Panc1 (cell line): ENCODE results near the gene GNL1. TPM values are rescaled to one million over a fixed set of nuclear protein-coding genes. Genes with fewer than 3 reads are reported as not detected.

Source experiments
- ATAC-seq: fragments of 200-7000 bp; cut with Tn5 transposase; 2 replicates; pipeline ENCODE4 v1.9.1; 2020; ENCODE audit warnings: mild to moderate bottlenecking, moderate library complexity
- BruUV-seq: library from RNA; stranded (reverse); fragments of 400-500 nt; replicated peaks from 2 replicates; lab custom pipeline; 2021; lab: Mats Ljungman, UMichigan
- CTCF ChIA-PET: fragments of 300-600 bp; sonication (Branson Sonifier 250); formaldehyde crosslinking; loops from one replicate; lab custom pipeline; 2022; ENCODE audit warnings: antibody characterized with exemption; lab: Charles Lee
- POLR2A ChIA-PET: fragments of 300-600 bp; sonication (Branson Sonifier 250); formaldehyde crosslinking; loops from one replicate; lab custom pipeline; 2022; ENCODE audit warnings: antibody characterized with exemption; lab: Charles Lee
- DNase-seq: peaks from one replicate; pipeline ENCODE4 v3.0.0-alpha.2; 2010; ENCODE audit warnings: low read depth, low spot score
- H3K27ac ChIP-seq: 2 replicates; pipeline ENCODE4 v1.5.1; 2011; ENCODE audit warnings: mild to moderate bottlenecking, low read length, inconsistent platforms
- H3K27me3 ChIP-seq: fragments of 200-500 bp; sonication (Bioruptor generic); 2 replicates; pipeline ENCODE4 v1.6.0; 2014; ENCODE audit warnings: low read length, inconsistent platforms; ENCODE audit not compliant: control insufficient read depth, insufficient read depth
- H3K36me3 ChIP-seq: fragments of 200-500 bp; sonication (Bioruptor generic); 2 replicates; pipeline ENCODE4 v1.5.1; 2014; ENCODE audit warnings: inconsistent platforms, mild to moderate bottlenecking, low read length, moderate library complexity; ENCODE audit not compliant: control insufficient read depth, insufficient read depth
- H3K4me1 ChIP-seq: 2 replicates; pipeline ENCODE4 v1.5.1; 2011; ENCODE audit warnings: inconsistent platforms, mild to moderate bottlenecking, low read length, moderate library complexity; ENCODE audit not compliant: control insufficient read depth, insufficient read depth
- H3K4me3 ChIP-seq, 2 experiments: 2 replicates each; pipeline ENCODE4 v1.5.1; 2011 to 2012; ENCODE audit warnings: low read depth in 2 of 2, low read length in 2 of 2, mild to moderate bottlenecking in 2 of 2, inconsistent platforms in 1 of 2, moderate library complexity in 1 of 2
- H3K9me3 ChIP-seq: fragments of 200-500 bp; sonication (Bioruptor generic); 2 replicates; pipeline ENCODE4 v1.5.1; 2014; ENCODE audit warnings: low read depth, mild to moderate bottlenecking, inconsistent platforms, low read length, moderate library complexity; ENCODE audit not compliant: control insufficient read depth, insufficient read depth
- POLR2AphosphoS5 ChIP-seq: IDR thresholded peaks from 2 replicates; pipeline ENCODE4 v1.6.1; 2012; ENCODE audit warnings: mild to moderate bottlenecking, low read depth, low read length, moderate library complexity
- REST ChIP-seq, 2 experiments: IDR thresholded peaks; 2 replicates each; pipeline ENCODE4 v1.6.1; 2011 to 2012; ENCODE audit warnings: low read depth in 2 of 2, control low read depth in 1 of 2, low read length in 1 of 2, mild to moderate bottlenecking in 1 of 2, moderate library complexity in 1 of 2; ENCODE audit not compliant: insufficient read depth in 1 of 2
- SIN3A ChIP-seq: IDR thresholded peaks from 2 replicates; pipeline ENCODE4 v1.6.1; 2012; ENCODE audit warnings: low read depth, mild to moderate bottlenecking, low read length, moderate library complexity, borderline replicate concordance; ENCODE audit not compliant: insufficient read depth
- TCF7L2 ChIP-seq: IDR thresholded peaks from 2 replicates; pipeline ENCODE4 v1.6.1; 2011; ENCODE audit warnings: mild to moderate bottlenecking, low read depth, low read length, inconsistent platforms
- in situ Hi-C: cut with HindIII; loops from 2 replicates; pipeline ENCODE4 v1.10.0; 2016; ENCODE audit warnings: low sequenced_read_pairs, low pct_unique_long_range_greater_than_20kb
- intact Hi-C: fragments of 100-400 bp; cut with micrococcal nuclease; formaldehyde crosslinking; loops from one replicate; pipeline ENCODE4 v1.10.0; 2022; ENCODE audit not compliant: unreplicated experiment
- total RNA-seq: library from RNA; stranded (reverse); gene quantifications from one replicate; pipeline ENCODE4 v1.2.1, GENCODE V29; 2021; ENCODE audit not compliant: unreplicated experiment
- TF ChIP-seq, protein P1 (sequence below): fragments of 450-650 bp; IDR thresholded peaks from 2 replicates; pipeline ENCODE4 v1.5.1; 2017; ENCODE audit warnings: mild to moderate bottlenecking

Gene GNL1
- total RNA-seq, 1 experiment from 2014 or later = 90.6 TPM

GRCh38 chr6:30583921-30584320 is 27.6 kb upstream of the GNL1 start:
- ATAC-seq (no peak), DNase-seq (no peak)
- H3K27ac ChIP-seq = no peak overlapping the region
- H3K4me1 ChIP-seq = no peaks in the 10 kb centered on the region
- no peak for TF ChIP-seq TCF7L2
- TF ChIP-seq, protein P1, sequence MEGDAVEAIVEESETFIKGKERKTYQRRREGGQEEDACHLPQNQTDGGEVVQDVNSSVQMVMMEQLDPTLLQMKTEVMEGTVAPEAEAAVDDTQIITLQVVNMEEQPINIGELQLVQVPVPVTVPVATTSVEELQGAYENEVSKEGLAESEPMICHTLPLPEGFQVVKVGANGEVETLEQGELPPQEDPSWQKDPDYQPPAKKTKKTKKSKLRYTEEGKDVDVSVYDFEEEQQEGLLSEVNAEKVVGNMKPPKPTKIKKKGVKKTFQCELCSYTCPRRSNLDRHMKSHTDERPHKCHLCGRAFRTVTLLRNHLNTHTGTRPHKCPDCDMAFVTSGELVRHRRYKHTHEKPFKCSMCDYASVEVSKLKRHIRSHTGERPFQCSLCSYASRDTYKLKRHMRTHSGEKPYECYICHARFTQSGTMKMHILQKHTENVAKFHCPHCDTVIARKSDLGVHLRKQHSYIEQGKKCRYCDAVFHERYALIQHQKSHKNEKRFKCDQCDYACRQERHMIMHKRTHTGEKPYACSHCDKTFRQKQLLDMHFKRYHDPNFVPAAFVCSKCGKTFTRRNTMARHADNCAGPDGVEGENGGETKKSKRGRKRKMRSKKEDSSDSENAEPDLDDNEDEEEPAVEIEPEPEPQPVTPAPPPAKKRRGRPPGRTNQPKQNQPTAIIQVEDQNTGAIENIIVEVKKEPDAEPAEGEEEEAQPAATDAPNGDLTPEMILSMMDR = no peak
- no peak for TF ChIP-seq SIN3A
- peaks cover 32% of the 10 kb centered on the region for H3K36me3 ChIP-seq
- H3K27me3 ChIP-seq = no peaks in the 10 kb centered on the region
- H3K9me3 ChIP-seq = no peaks in the 10 kb centered on the region
- intact Hi-C loops = no loop called here
- H3K4me3 ChIP-seq = no peak overlapping the region
- CTCF ChIA-PET = no interaction called here
- in situ Hi-C loops = no loop called here
- POLR2A ChIA-PET = no interaction called here
- BruUV-seq = no TSS peak

DNA sequence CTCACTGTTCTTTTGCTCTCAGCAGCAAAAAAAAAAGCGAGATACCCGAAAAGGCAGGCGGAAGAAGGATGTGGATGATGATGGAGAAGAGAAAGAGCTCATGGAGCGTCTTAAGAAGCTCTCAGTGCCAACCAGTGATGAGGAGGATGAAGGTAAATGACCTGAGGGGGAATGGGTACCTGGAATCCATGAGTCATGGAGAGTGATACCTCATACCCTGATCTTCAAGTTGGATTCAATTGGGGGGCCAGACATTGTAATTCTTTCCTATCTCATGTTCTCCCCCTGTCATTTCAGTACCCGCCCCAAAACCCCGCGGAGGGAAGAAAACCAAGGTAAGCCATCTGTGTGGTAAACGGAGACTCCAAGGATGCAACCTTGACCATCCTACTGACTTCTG is 21.8 kb upstream of the GNL1 start:
- peaks cover 30% of the 10 kb centered on the region for H3K36me3 ChIP-seq
- ChIA-PET POLR2A (interaction anchor here (1.1 kb wide), 1 partner anchor 20 kb away, joined by 4 read pairs; no protein-coding TSS in a partner anchor), CTCF (interaction anchor here (0.6 kb wide), 1 partner anchor 112 kb away, joined by 3 read pairs; no protein-coding TSS in a partner anchor)
- H3K4me3 ChIP-seq = no peak overlapping the region
- H3K4me1 ChIP-seq = peaks cover 6% of the 10 kb centered on the region
- no peaks in the 10 kb centered on the region for H3K27me3 ChIP-seq
- no TSS peak for BruUV-seq
- ATAC-seq (no peak), DNase-seq (no peak)
- TF ChIP-seq TCF7L2 (no peak), POLR2AphosphoS5 (no peak), REST (IDR thresholded peaks at IDR 0.05; ENCODE audit: insufficient read depth in 1 of 2, low read depth in 2 of 2, low read length in 1 of 2) (no peak), SIN3A (no peak)
- TF ChIP-seq, protein P1 = no peak
- in situ Hi-C loops = no loop called here
- no peak overlapping the region for H3K27ac ChIP-seq
- intact Hi-C loops = no loop called here
- no peaks in the 10 kb centered on the region for H3K9me3 ChIP-seq
